ENCODE data around the gene PEX26. TPM values are rescaled to one million over a fixed set of nuclear protein-coding genes. Genes with fewer than 3 reads are reported as not detected.
"Not testable (repeated sequence)": the region's sequence is repeated elsewhere in the genome, so short reads cannot be mapped to it uniquely, and the experiment has no call there.

PEX26 gene
- total RNA-seq, 1 donor from 2014 or later: 49.8 TPM

DNA sequence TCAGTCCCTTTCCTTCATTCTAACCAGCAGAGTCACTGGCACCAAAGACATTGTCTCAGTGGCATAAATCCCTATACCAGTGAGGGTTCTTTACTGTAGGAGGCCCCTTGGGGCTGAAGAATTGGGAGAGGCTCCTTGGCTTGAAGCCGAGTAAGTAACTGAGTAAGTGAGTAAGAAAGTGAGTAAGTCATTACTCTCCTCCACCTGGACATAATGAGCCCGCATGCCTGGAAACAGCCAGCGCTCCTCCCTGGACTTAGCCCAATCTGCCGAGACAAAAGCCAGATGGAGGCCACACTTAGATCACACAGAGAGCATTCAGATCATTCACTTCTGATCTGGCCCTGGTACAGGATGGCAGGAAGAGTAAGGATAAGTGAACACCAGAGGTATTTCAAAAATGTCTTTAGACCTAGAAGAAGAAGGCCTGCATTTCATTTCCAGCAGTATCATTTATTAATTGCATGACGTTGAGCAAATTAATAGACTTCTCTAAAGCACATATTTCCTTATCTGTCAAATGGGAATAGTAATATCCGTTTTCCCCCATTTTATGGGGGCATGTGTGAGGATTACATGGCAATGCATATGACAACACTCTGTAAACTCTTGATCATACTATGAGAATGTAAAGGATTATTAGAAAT is 45.2 kb upstream of the PEX26 start:
- no peak overlapping the region for H3K4me3 Mint-ChIP-seq (ENCODE audit: unreplicated experiment)
- H3K27ac Mint-ChIP-seq (ENCODE audit: unreplicated experiment): no peak overlapping the region
- H3K9me3 Mint-ChIP-seq (ENCODE audit: unreplicated experiment): no peaks in the 10 kb centered on the region
- TF ChIP-seq, protein P1, sequence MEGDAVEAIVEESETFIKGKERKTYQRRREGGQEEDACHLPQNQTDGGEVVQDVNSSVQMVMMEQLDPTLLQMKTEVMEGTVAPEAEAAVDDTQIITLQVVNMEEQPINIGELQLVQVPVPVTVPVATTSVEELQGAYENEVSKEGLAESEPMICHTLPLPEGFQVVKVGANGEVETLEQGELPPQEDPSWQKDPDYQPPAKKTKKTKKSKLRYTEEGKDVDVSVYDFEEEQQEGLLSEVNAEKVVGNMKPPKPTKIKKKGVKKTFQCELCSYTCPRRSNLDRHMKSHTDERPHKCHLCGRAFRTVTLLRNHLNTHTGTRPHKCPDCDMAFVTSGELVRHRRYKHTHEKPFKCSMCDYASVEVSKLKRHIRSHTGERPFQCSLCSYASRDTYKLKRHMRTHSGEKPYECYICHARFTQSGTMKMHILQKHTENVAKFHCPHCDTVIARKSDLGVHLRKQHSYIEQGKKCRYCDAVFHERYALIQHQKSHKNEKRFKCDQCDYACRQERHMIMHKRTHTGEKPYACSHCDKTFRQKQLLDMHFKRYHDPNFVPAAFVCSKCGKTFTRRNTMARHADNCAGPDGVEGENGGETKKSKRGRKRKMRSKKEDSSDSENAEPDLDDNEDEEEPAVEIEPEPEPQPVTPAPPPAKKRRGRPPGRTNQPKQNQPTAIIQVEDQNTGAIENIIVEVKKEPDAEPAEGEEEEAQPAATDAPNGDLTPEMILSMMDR (IDR thresholded peaks at IDR 0.05; ENCODE audit: partially characterized antibody, unreplicated experiment): no peak
- H3K27me3 Mint-ChIP-seq (ENCODE audit: unreplicated experiment): peaks cover 2% of the 10 kb centered on the region
- DNase-seq: no peak
- peaks cover 6% of the 10 kb centered on the region for H3K4me1 Mint-ChIP-seq (ENCODE audit: low read depth, unreplicated experiment)
- no peaks in the 10 kb centered on the region for H3K36me3 Mint-ChIP-seq (ENCODE audit: unreplicated experiment)

DNA sequence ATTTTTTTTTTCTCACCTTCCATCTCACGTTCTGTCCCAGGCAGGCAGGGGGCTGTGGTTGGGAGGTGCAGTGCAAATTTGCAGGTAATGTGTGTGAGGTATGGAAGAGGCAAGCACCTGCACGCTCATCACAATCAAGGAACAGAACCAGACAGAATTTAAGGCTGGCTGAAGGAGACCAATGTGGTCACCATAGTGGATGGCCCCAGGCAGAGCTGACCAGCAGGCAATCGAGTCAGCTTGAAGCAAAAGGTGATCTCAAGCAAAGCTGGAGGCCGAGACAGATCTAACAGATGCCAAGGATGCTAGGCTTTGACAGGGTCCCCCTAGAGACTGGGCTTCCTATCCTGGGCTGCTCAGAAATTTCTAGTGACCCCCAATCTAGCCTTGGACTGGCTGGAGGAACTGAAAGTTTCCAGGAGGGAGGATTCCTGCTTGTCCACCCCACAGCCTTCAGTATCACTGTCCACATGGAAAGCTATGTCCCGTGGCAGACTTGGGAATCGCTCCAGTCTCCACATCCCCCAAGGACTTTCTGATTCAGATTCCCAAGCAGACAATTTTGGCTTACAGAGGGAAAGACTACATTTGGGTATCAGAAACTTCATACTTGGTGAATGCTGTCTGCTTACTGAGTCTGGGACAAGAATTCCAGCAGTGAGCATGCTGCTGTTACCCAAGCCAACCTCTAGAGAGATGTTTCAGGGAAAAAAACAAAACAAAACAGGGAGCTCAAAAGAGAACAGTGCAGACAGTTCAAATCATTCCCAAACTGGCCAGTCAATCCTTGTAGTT is 44.4 kb upstream of the PEX26 start:
- H3K9me3 Mint-ChIP-seq (ENCODE audit: unreplicated experiment): no peaks in the 10 kb centered on the region
- DNase-seq: no peak
- peaks cover 6% of the 10 kb centered on the region for H3K4me1 Mint-ChIP-seq (ENCODE audit: low read depth, unreplicated experiment)
- peaks cover 2% of the 10 kb centered on the region for H3K27me3 Mint-ChIP-seq (ENCODE audit: unreplicated experiment)
- peak overlapping the region; percentile 34 for H3K4me3 Mint-ChIP-seq (ENCODE audit: unreplicated experiment)
- TF ChIP-seq, protein P1 (IDR thresholded peaks at IDR 0.05; ENCODE audit: partially characterized antibody, unreplicated experiment): no peak
- no peaks in the 10 kb centered on the region for H3K36me3 Mint-ChIP-seq (ENCODE audit: unreplicated experiment)
- H3K27ac Mint-ChIP-seq (ENCODE audit: unreplicated experiment): peak overlapping the region; percentile 23

DNA sequence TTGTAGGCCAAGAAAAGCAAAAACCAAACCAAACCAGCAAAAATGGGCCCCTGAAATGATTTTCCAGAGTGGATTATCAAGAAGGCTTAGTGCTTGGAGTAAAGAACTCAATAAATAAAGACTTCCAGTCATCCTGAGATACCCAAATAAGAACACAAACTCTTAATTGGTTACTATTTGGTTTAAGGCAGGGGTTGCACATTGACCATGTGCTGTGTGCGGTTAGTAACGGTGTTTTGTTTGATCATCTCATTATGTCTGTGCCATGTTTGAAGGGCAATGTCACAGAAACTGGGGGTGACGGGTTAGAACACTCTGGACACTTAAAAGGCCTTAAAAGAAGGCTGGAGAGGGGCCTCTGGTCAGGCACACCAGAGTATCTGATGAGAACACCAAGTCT is 43.7 kb upstream of the PEX26 start:
- peaks cover 2% of the 10 kb centered on the region for H3K27me3 Mint-ChIP-seq (ENCODE audit: unreplicated experiment)
- TF ChIP-seq, protein P1 (IDR thresholded peaks at IDR 0.05; ENCODE audit: partially characterized antibody, unreplicated experiment): no peak
- no peak overlapping the region for H3K4me3 Mint-ChIP-seq (ENCODE audit: unreplicated experiment)
- H3K27ac Mint-ChIP-seq (ENCODE audit: unreplicated experiment): no peak overlapping the region
- no peak for DNase-seq
- peaks cover under 1% of the 10 kb centered on the region for H3K9me3 Mint-ChIP-seq (ENCODE audit: unreplicated experiment)
- peaks cover 6% of the 10 kb centered on the region for H3K4me1 Mint-ChIP-seq (ENCODE audit: low read depth, unreplicated experiment)
- H3K36me3 Mint-ChIP-seq (ENCODE audit: unreplicated experiment): no peaks in the 10 kb centered on the region

DNA sequence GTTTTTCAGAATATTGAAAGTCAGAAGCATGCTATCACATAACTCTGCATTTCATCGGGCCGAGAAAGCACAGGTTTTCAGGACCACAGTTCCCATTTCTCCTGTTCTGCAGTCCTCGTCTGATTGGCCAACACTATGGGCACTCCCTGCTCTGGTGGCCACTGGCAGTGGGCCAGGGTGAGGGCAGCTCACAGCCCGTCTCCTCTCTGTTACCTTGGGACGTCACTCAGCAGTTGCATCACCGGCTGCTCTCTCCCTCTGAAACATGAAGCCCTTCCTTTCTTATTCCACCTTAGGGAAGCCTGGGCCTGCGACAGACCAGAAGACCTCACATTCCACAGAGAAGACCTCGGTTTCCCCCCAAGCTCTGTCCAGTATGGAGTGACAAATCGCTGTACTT is 42.0 kb upstream of the PEX26 start:
- H3K4me1 Mint-ChIP-seq (ENCODE audit: low read depth, unreplicated experiment): peaks cover 6% of the 10 kb centered on the region
- DNase-seq: no peak
- H3K4me3 Mint-ChIP-seq (ENCODE audit: unreplicated experiment): no peak overlapping the region
- no peaks in the 10 kb centered on the region for H3K27me3 Mint-ChIP-seq (ENCODE audit: unreplicated experiment)
- no peak overlapping the region for H3K27ac Mint-ChIP-seq (ENCODE audit: unreplicated experiment)
- H3K9me3 Mint-ChIP-seq (ENCODE audit: unreplicated experiment): peaks cover 2% of the 10 kb centered on the region
- no peaks in the 10 kb centered on the region for H3K36me3 Mint-ChIP-seq (ENCODE audit: unreplicated experiment)
- TF ChIP-seq, protein P1 (IDR thresholded peaks at IDR 0.05; ENCODE audit: partially characterized antibody, unreplicated experiment): no peak

DNA sequence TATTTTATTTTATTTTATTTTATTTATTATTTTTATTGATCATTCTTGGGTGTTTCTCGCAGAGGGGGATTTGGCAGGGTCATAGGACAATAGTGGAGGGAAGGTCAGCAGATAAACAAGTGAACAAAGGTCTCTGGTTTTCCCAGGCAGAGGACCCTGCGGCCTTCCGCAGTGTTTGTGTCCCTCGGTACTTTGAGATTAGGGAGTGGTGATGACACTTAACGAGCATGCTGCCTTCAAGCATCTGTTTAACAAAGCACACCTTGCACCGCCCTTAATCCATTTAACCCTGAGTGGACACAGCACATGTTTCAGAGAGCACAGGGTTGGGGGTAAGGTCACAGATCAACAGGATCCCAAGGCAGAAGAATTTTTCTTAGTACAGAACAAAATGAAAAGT is 36.9 kb upstream of the PEX26 start:
- not testable (repeated sequence) for H3K36me3 Mint-ChIP-seq (ENCODE audit: unreplicated experiment); H3K4me1 Mint-ChIP-seq (ENCODE audit: low read depth, unreplicated experiment); H3K27me3 Mint-ChIP-seq (ENCODE audit: unreplicated experiment); H3K4me3 Mint-ChIP-seq (ENCODE audit: unreplicated experiment); H3K9me3 Mint-ChIP-seq (ENCODE audit: unreplicated experiment); DNase-seq; H3K27ac Mint-ChIP-seq (ENCODE audit: unreplicated experiment)

Data from glutamatergic neuron (in vitro differentiated cells).